Activated CD8-positive, alpha-beta memory T cell treated with anti-CD3 and anti-CD28 coated beads for 1 hour (primary cell): ENCODE measurements around the gene TBC1D14.
"Not testable (repeated sequence)": the region's sequence is repeated elsewhere in the genome, so short reads cannot be mapped to it uniquely, and the experiment has no call there.

Experiments used
- DNase-seq, 2 donors: peaks; one replicate each; pipeline ENCODE4 v3.0.0-alpha.2; 2020; ENCODE audit warnings: low read depth in 1 of 2; ENCODE audit errors: extremely low read depth in 1 of 2

The TBC1D14 gene

GRCh38 chr4:7073526-7074390, 164.1 kb downstream of the TBC1D14 start:
- no peak for DNase-seq

- no peak for DNase-seq
Measured at GRCh38 chr4:7074426-7074825, 164.8 kb downstream of the TBC1D14 start.

- no peak for DNase-seq
Measured at GRCh38 chr4:7075962-7076695, 166.5 kb downstream of the TBC1D14 start.

- no peak for DNase-seq
Measured at GRCh38 chr4:7076696-7077082, 167.1 kb downstream of the TBC1D14 start.

- DNase-seq, result no peak
Measured at GRCh38 chr4:7077371-7077770, 167.7 kb downstream of the TBC1D14 start.

GRCh38 chr4:7078025-7078424, 168.4 kb downstream of the TBC1D14 start:
- DNase-seq, result no peak

GRCh38 chr4:7079483-7079882, 169.9 kb downstream of the TBC1D14 start:
- DNase-seq, result not testable (repeated sequence)

- not testable (repeated sequence) for DNase-seq
Measured at GRCh38 chr4:7079909-7080308, 170.3 kb downstream of the TBC1D14 start.
